Stimulated activated CD4-positive, alpha-beta T cell treated with anti-CD3 and anti-CD28 coated beads, Interleukin-2, amount 100 ng/mL, for 24 hours (primary cell): ENCODE data around the gene RAB38.

Experiments used
- DNase-seq, 2 donors: peaks; one replicate each; pipeline ENCODE4 v3.0.0-alpha.2; 2020

RAB38 gene

GRCh38 chr11:88174709-88175568 is at the start of gene RAB38:
RAB38 (minus strand) TSS chr11:88175443; CDS start chr11:88175384, 59 bp downstream.
- DNase-seq, result peak; percentile 48 to 73

- DNase-seq, result no peak
These were observed 38.2 kb upstream of the RAB38 start for GRCh38 chr11:88213406-88213805.

- no peak for DNase-seq
These were observed 37.1 kb upstream of the RAB38 start for GRCh38 chr11:88212300-88212699.

- no peak for DNase-seq
These were observed 33.5 kb upstream of the RAB38 start for GRCh38 chr11:88208745-88209144.

GRCh38 chr11:88206751-88207150 is 31.5 kb upstream of the RAB38 start:
- no peak for DNase-seq

- DNase-seq, result no peak
These were observed 29.1 kb upstream of the RAB38 start for GRCh38 chr11:88204353-88204752.

- DNase-seq, result no peak
These were observed 28.4 kb upstream of the RAB38 start for GRCh38 chr11:88203604-88204003.

GRCh38 chr11:88202498-88202897 is 27.3 kb upstream of the RAB38 start:
- DNase-seq, result no peak

GRCh38 chr11:88196393-88196792 is 21.1 kb upstream of the RAB38 start:
- DNase-seq, result no peak

GRCh38 chr11:88195908-88196307 is 20.7 kb upstream of the RAB38 start:
- no peak for DNase-seq

GRCh38 chr11:88194990-88195389 is 19.7 kb upstream of the RAB38 start:
- DNase-seq, result no peak

GRCh38 chr11:88193278-88193677 is 18.0 kb upstream of the RAB38 start:
- DNase-seq, result no peak

- no peak for DNase-seq
These were observed 13.7 kb upstream of the RAB38 start for GRCh38 chr11:88188932-88189253.

GRCh38 chr11:88188251-88188931 is 13.1 kb upstream of the RAB38 start:
- DNase-seq, result no peak

GRCh38 chr11:88183233-88183632 is 8.0 kb upstream of the RAB38 start:
- no peak for DNase-seq

- no peak for DNase-seq
These were observed 6.5 kb upstream of the RAB38 start for GRCh38 chr11:88181776-88182175.

GRCh38 chr11:88179971-88180629 is 4.9 kb upstream of the RAB38 start:
- DNase-seq, result no peak

GRCh38 chr11:88179141-88179540 is 3.9 kb upstream of the RAB38 start:
- DNase-seq, result peak in 1 of 2 donors; percentile 22

GRCh38 chr11:88178191-88178590 is 2.9 kb upstream of the RAB38 start:
- DNase-seq, result no peak

GRCh38 chr11:88175569-88176075 is 379 bp upstream of the RAB38 start:
- no peak for DNase-seq

GRCh38 chr11:88173956-88174355 is 1.3 kb downstream of the RAB38 start:
- DNase-seq, result no peak

GRCh38 chr11:88171982-88172381 is 3.3 kb downstream of the RAB38 start:
- DNase-seq, result no peak

GRCh38 chr11:88170673-88171072 is 4.6 kb downstream of the RAB38 start:
- no peak for DNase-seq

- DNase-seq, result no peak
These were observed 5.4 kb downstream of the RAB38 start for GRCh38 chr11:88169881-88170280.
